ENCODE results near the gene MEPCE. TPM values are rescaled to one million over a fixed set of nuclear protein-coding genes. Genes with fewer than 3 reads are reported as not detected.

The MEPCE gene
- total and polyA plus RNA-seq, 10 of the 15 experiments (the other 5 are each of a cell fraction or from before 2014, with no cell fraction given): 8.2 to 48.0 (median 22.1) TPM

DNA sequence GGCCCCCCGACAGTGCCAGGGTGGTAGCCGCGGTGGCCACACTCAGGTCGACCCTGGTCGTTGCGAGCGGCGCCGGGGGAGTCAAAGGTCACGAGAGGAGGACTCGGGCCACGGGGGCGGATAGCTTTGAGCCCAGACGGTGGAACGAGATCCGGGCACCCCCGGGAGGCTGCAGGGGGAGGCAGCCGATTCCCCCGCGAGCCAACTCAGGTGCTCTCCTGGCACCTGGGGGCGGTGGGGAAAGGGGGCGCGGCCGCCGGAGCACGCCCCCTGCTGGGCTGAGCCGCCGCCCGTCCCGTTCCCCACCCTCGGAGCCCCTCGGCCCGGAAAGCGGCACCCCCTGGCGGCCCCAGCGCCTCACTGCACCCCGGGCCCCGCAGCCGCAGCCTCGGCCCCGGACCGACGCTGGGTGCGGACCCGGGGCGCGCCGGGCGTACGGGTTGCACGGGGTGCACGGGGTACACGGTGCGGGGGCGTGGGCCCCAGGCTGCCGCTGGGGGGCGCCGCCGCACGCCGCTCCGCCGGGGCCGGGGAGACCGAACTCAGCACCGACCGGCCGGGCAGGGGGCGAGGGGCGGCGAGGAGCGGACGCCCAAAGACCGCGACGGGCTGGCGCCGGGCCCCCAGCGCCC, 53.6 kb downstream of the MEPCE start (continued):
- TF ChIP-seq, protein P1, sequence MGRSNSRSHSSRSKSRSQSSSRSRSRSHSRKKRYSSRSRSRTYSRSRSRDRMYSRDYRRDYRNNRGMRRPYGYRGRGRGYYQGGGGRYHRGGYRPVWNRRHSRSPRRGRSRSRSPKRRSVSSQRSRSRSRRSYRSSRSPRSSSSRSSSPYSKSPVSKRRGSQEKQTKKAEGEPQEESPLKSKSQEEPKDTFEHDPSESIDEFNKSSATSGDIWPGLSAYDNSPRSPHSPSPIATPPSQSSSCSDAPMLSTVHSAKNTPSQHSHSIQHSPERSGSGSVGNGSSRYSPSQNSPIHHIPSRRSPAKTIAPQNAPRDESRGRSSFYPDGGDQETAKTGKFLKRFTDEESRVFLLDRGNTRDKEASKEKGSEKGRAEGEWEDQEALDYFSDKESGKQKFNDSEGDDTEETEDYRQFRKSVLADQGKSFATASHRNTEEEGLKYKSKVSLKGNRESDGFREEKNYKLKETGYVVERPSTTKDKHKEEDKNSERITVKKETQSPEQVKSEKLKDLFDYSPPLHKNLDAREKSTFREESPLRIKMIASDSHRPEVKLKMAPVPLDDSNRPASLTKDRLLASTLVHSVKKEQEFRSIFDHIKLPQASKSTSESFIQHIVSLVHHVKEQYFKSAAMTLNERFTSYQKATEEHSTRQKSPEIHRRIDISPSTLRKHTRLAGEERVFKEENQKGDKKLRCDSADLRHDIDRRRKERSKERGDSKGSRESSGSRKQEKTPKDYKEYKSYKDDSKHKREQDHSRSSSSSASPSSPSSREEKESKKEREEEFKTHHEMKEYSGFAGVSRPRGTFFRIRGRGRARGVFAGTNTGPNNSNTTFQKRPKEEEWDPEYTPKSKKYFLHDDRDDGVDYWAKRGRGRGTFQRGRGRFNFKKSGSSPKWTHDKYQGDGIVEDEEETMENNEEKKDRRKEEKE (IDR thresholded peaks at IDR 0.05): 0 out of 2 replicates have a peak, but pooled peaks have one; percentile 47
- 0 out of 2 replicates have a peak, but pooled peaks have one; percentile 32 for TF ChIP-seq SIN3A (IDR thresholded peaks at IDR 0.05; ENCODE audit: low read depth, low read length)
- 0 out of 2 replicates have a peak, but pooled peaks have one; percentile 28 for TF ChIP-seq MTA2 (IDR thresholded peaks at IDR 0.05; ENCODE audit: low read depth)
- TF ChIP-seq POLR2AphosphoS2 (IDR thresholded peaks at IDR 0.05; ENCODE audit: low read depth, low read length): no peak
- TF ChIP-seq KLF5 (IDR thresholded peaks at IDR 0.05; ENCODE audit: partially characterized antibody): peak; percentile 44
- peak; percentile 76 for TF ChIP-seq DPF2 (IDR thresholded peaks at IDR 0.05)
- peak; percentile 87; the same call in 1 of the 2 replicates for TF ChIP-seq RB1 (IDR thresholded peaks at IDR 0.05; ENCODE audit: borderline replicate concordance)
- TF ChIP-seq, protein P2, sequence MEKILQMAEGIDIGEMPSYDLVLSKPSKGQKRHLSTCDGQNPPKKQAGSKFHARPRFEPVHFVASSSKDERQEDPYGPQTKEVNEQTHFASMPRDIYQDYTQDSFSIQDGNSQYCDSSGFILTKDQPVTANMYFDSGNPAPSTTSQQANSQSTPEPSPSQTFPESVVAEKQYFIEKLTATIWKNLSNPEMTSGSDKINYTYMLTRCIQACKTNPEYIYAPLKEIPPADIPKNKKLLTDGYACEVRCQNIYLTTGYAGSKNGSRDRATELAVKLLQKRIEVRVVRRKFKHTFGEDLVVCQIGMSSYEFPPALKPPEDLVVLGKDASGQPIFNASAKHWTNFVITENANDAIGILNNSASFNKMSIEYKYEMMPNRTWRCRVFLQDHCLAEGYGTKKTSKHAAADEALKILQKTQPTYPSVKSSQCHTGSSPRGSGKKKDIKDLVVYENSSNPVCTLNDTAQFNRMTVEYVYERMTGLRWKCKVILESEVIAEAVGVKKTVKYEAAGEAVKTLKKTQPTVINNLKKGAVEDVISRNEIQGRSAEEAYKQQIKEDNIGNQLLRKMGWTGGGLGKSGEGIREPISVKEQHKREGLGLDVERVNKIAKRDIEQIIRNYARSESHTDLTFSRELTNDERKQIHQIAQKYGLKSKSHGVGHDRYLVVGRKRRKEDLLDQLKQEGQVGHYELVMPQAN (conservative IDR thresholded peaks at IDR 0.05): peak; percentile 73
- peak in 1 of 2 experiments; percentile 94; a peak in 2 of 3 replicates for TF ChIP-seq EGR1 (IDR thresholded peaks at IDR 0.05; ENCODE audit: borderline replicate concordance in 1 of 2, low read depth in 2 of 2, low read length in 2 of 2)
- peak; percentile 96 for TF ChIP-seq GATAD2B (conservative IDR thresholded peaks at IDR 0.05; ENCODE audit: low read depth)
- TF ChIP-seq, protein P3, sequence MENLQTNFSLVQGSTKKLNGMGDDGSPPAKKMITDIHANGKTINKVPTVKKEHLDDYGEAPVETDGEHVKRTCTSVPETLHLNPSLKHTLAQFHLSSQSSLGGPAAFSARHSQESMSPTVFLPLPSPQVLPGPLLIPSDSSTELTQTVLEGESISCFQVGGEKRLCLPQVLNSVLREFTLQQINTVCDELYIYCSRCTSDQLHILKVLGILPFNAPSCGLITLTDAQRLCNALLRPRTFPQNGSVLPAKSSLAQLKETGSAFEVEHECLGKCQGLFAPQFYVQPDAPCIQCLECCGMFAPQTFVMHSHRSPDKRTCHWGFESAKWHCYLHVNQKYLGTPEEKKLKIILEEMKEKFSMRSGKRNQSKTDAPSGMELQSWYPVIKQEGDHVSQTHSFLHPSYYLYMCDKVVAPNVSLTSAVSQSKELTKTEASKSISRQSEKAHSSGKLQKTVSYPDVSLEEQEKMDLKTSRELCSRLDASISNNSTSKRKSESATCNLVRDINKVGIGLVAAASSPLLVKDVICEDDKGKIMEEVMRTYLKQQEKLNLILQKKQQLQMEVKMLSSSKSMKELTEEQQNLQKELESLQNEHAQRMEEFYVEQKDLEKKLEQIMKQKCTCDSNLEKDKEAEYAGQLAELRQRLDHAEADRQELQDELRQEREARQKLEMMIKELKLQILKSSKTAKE (IDR thresholded peaks at IDR 0.05; ENCODE audit: low read depth, poor library complexity, severe bottlenecking): no peak
- 0 out of 2 replicates have a peak, but pooled peaks have one; percentile 52 for TF ChIP-seq CBX5 (IDR thresholded peaks at IDR 0.05; ENCODE audit: low read depth)
- peak; percentile 97 for TF ChIP-seq LARP7 (IDR thresholded peaks at IDR 0.05)
- TF ChIP-seq, protein P4, sequence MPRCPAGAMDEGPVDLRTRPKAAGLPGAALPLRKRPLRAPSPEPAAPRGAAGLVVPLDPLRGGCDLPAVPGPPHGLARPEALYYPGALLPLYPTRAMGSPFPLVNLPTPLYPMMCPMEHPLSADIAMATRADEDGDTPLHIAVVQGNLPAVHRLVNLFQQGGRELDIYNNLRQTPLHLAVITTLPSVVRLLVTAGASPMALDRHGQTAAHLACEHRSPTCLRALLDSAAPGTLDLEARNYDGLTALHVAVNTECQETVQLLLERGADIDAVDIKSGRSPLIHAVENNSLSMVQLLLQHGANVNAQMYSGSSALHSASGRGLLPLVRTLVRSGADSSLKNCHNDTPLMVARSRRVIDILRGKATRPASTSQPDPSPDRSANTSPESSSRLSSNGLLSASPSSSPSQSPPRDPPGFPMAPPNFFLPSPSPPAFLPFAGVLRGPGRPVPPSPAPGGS (IDR thresholded peaks at IDR 0.05; ENCODE audit: borderline replicate concordance, insufficient read depth, low read depth, low read length, poor library complexity, severe bottlenecking): no peak
- TF ChIP-seq POU2F2 (IDR thresholded peaks at IDR 0.05; ENCODE audit: borderline replicate concordance, low read depth, low read length): no peak
- TF ChIP-seq MXI1 (IDR thresholded peaks at IDR 0.05; ENCODE audit: low read depth, low read length): no peak
- TF ChIP-seq RELA (IDR thresholded peaks at IDR 0.05; ENCODE audit: borderline replicate concordance, partially characterized antibody): peak; percentile 57
- TF ChIP-seq, protein P5, sequence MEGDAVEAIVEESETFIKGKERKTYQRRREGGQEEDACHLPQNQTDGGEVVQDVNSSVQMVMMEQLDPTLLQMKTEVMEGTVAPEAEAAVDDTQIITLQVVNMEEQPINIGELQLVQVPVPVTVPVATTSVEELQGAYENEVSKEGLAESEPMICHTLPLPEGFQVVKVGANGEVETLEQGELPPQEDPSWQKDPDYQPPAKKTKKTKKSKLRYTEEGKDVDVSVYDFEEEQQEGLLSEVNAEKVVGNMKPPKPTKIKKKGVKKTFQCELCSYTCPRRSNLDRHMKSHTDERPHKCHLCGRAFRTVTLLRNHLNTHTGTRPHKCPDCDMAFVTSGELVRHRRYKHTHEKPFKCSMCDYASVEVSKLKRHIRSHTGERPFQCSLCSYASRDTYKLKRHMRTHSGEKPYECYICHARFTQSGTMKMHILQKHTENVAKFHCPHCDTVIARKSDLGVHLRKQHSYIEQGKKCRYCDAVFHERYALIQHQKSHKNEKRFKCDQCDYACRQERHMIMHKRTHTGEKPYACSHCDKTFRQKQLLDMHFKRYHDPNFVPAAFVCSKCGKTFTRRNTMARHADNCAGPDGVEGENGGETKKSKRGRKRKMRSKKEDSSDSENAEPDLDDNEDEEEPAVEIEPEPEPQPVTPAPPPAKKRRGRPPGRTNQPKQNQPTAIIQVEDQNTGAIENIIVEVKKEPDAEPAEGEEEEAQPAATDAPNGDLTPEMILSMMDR (IDR thresholded peaks at IDR 0.05 in 2 of 3, conservative IDR thresholded peaks at IDR 0.05 in 1 of 3; ENCODE audit: control insufficient read depth in 2 of 3, extremely low read depth in 1 of 3, insufficient read depth in 1 of 3, low read depth in 3 of 3, low read length in 3 of 3): peak; percentile 77 to 93 (median 92)

All from GM12878 (cell line).